ENCODE data around the gene CAMK1D. TPM values are rescaled to one million over a fixed set of nuclear protein-coding genes. Genes with fewer than 3 reads are reported as not detected.

Gene CAMK1D
- total and polyA plus RNA-seq, 2 donors (not counting 3 experiments of a cell fraction or from before 2014, with no cell fraction given) = 0.37 to 4.2 TPM

DNA sequence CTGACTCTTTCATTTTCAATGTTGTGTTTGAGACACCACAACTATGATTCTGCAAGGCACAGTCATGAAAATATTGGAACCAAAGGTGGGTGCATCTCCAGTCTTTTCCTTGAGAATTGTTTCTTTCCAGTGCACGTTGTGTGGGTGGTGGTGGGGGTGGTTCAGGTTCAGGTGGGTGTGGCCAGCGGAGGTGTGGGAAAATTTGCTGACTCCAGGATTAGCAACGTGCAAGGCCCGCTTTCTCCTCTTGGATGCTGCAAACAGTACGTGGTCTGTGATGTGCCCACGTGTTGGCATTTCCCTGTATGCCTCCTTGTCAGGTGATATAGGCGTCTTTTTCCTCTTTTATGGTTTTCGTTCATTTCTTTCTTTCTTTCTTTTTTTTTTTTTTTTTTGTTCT is 59.1 kb downstream of the CAMK1D start:
- dilution Hi-C loops (cut with MboI; ENCODE audit: extremely low pct_ligation_motif_present, low sequenced_read_pairs) = no loop called here
- no peaks in the 10 kb centered on the region for H3K9me3 ChIP-seq (replicated peaks; ENCODE audit: control insufficient read depth, insufficient read depth, low read length)
- no peak overlapping the region for H2AFZ ChIP-seq (ENCODE audit: low read depth, low read length)
- H3K36me3 ChIP-seq (ENCODE audit: control insufficient read depth in 2 of 2, extremely low read depth in 1 of 2, insufficient read depth in 2 of 2, low read length in 2 of 2) = no peaks in the 10 kb centered on the region
- no peaks in the 10 kb centered on the region for H3K79me2 ChIP-seq (ENCODE audit: control insufficient read depth, insufficient read depth, low read length)
- CTCF ChIA-PET = no interaction called here
- POLR2A ChIA-PET = no interaction called here
- intact Hi-C loops (cut with micrococcal nuclease) = no loop called here
- H4K20me1 ChIP-seq (replicated peaks; ENCODE audit: control insufficient read depth, extremely low read depth, insufficient read depth, low read length) = no peaks in the 10 kb centered on the region
- no peak overlapping the region for H3K9ac ChIP-seq (replicated peaks; ENCODE audit: extremely low read depth, insufficient read depth, low read length)
- TF ChIP-seq JUN (IDR thresholded peaks at IDR 0.05; ENCODE audit: borderline replicate concordance, insufficient read depth, insufficient read length, low read depth) (no peak), GATA2 (IDR thresholded peaks at IDR 0.05; ENCODE audit: insufficient read depth, insufficient read length, low read depth, low read length) (no peak), MYC (IDR thresholded peaks at IDR 0.05; ENCODE audit: low read depth, low read length) (no peak), EZH2 (IDR thresholded peaks at IDR 0.05; ENCODE audit: borderline replicate concordance, low read depth, low read length, severe bottlenecking) (no peak), FOS (IDR thresholded peaks at IDR 0.05; ENCODE audit: borderline replicate concordance, insufficient read depth, low read length) (no peak), POLR2AphosphoS5 (IDR thresholded peaks at IDR 0.05; ENCODE audit: insufficient read depth, low read depth, low read length) (no peak), POLR2A (IDR thresholded peaks at IDR 0.05; ENCODE audit: low read depth, low read length) (no peak)
- TF ChIP-seq, protein P1, sequence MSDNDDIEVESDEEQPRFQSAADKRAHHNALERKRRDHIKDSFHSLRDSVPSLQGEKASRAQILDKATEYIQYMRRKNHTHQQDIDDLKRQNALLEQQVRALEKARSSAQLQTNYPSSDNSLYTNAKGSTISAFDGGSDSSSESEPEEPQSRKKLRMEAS (IDR thresholded peaks at IDR 0.05; ENCODE audit: insufficient read depth, insufficient read length) = no peak
- TF ChIP-seq, protein P2, sequence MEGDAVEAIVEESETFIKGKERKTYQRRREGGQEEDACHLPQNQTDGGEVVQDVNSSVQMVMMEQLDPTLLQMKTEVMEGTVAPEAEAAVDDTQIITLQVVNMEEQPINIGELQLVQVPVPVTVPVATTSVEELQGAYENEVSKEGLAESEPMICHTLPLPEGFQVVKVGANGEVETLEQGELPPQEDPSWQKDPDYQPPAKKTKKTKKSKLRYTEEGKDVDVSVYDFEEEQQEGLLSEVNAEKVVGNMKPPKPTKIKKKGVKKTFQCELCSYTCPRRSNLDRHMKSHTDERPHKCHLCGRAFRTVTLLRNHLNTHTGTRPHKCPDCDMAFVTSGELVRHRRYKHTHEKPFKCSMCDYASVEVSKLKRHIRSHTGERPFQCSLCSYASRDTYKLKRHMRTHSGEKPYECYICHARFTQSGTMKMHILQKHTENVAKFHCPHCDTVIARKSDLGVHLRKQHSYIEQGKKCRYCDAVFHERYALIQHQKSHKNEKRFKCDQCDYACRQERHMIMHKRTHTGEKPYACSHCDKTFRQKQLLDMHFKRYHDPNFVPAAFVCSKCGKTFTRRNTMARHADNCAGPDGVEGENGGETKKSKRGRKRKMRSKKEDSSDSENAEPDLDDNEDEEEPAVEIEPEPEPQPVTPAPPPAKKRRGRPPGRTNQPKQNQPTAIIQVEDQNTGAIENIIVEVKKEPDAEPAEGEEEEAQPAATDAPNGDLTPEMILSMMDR (IDR thresholded peaks at IDR 0.05; ENCODE audit: extremely low read depth in 1 of 2, insufficient read depth in 1 of 2, low read depth in 1 of 2, low read length in 2 of 2) = no peak
- H3K4me2 ChIP-seq (ENCODE audit: insufficient read depth, low read length) = no peak overlapping the region
- H3K4me1 ChIP-seq (ENCODE audit: control insufficient read depth, extremely low read depth, insufficient read depth, low read length) = no peaks in the 10 kb centered on the region
- FAIRE-seq (no peak), DNase-seq (ENCODE audit: low read depth, low spot score) (no peak)
- BruUV-seq (replicated peaks) = no TSS peak
- H3K27ac ChIP-seq (ENCODE audit: insufficient read depth, low read depth, low read length) = no peak overlapping the region
- H3K27me3 ChIP-seq (ENCODE audit: control insufficient read depth in 2 of 2, insufficient read depth in 2 of 2, low read length in 2 of 2) = peaks cover 3 to 4% of the 10 kb centered on the region in 2 experiments
- H3K4me3 ChIP-seq (replicated peaks in 1 of 3; ENCODE audit: insufficient read depth in 1 of 3, low read depth in 1 of 3, low read length in 3 of 3) = no peak overlapping the region
- H3K9me1 ChIP-seq (replicated peaks; ENCODE audit: control insufficient read depth, extremely low read depth, insufficient read depth, low read length) = no peaks in the 10 kb centered on the region

Data from endothelial cell of umbilical vein (primary cell).